PC-9 (cell line): ENCODE measurements around the gene CDIPT.

Experiments
- CTCF ChIP-seq: fragments of 200-600 bp; sonication (generic); conservative IDR thresholded peaks from 2 replicates; pipeline ENCODE4 v1.6.1; 2017; ENCODE audit warnings: mixed run types, antibody characterized with exemption, mild to moderate bottlenecking, moderate library complexity
- EZH2 ChIP-seq: fragments of 200-600 bp; sonication (generic); IDR thresholded peaks from 2 replicates; pipeline ENCODE4 v1.8.0; 2017; ENCODE audit warnings: antibody characterized with exemption, low read depth

GRCh38 chr16:29836623-29837022 lies 26.4 kb downstream of the CDIPT start:
- TF ChIP-seq CTCF (no peak), EZH2 (no peak)
